Mucosa of descending colon (tissue), 3 donors: ENCODE data around the gene SH2D3A. TPM values are rescaled to one million over a fixed set of nuclear protein-coding genes. Genes with fewer than 3 reads are reported as not detected.
"Not testable (repeated sequence)": the region's sequence is repeated elsewhere in the genome, so short reads cannot be mapped to it uniquely, and the experiment has no call there.

Source experiments
- ATAC-seq: fragments of 200-7000 bp; cut with Tn5 transposase; one replicate; pipeline ENCODE4 v1.9.1; 2020; ENCODE audit warnings: mild to moderate bottlenecking, moderate library complexity
- DNase-seq, 3 donors: peaks; one replicate each; pipeline ENCODE4 v3.0.0-alpha.2; 2020
- H3K36me3 ChIP-seq: fragments of 200-600 bp; one replicate; pipeline ENCODE4 v1.8.0; 2021; ENCODE audit warnings: low read depth, mild to moderate bottlenecking
- H3K4me1 ChIP-seq: fragments of 200-600 bp; one replicate; pipeline ENCODE4 v1.8.0; 2021; ENCODE audit warnings: low read depth, mild to moderate bottlenecking
- H3K4me3 ChIP-seq: fragments of 200-600 bp; one replicate; pipeline ENCODE4 v1.8.0; 2021; ENCODE audit warnings: mild to moderate bottlenecking
- H3K9me3 ChIP-seq: fragments of 200-600 bp; one replicate; pipeline ENCODE4 v1.8.0; 2021; ENCODE audit warnings: mild to moderate bottlenecking
- intact Hi-C, 2 donors: fragments of 100-400 bp; cut with DNase I in 1 of 2; cut with micrococcal nuclease in 1 of 2; formaldehyde crosslinking; loops; one replicate each; pipeline versions ENCODE4 v1.11.0 to v1.11.1; 2022; cut with DNase I, micrococcal nuclease
- total RNA-seq, 3 donors: library from RNA; stranded (reverse); fragmentation: NEBNext Ultra II Directional in 2 of 3; extraction: Animal tissue kit (Norgen Biotek cat#: 25700) in 2 of 3; gene quantifications; one replicate each; pipeline versions ENCODE4 v1.2.1 to v1.2.4, GENCODE V29; 2021 to 2023
- TF ChIP-seq, protein P1 (sequence below): fragments of 200-600 bp; IDR thresholded peaks from one replicate; pipeline ENCODE4 v1.8.0; 2022; ENCODE audit warnings: antibody characterized with exemption, mild to moderate bottlenecking
- donor health status: DM: no; HTN: no; CAD: no; lungs with moderate emphysema.
- donor health status: DM: no; HTN: no; CAD: no.
- donor health status: DM: no; HTN: yes; CAD: no.

SH2D3A gene
- total RNA-seq, 3 donors from 2014 or later = 26.4 to 80.5 (median 40.5) TPM

DNA sequence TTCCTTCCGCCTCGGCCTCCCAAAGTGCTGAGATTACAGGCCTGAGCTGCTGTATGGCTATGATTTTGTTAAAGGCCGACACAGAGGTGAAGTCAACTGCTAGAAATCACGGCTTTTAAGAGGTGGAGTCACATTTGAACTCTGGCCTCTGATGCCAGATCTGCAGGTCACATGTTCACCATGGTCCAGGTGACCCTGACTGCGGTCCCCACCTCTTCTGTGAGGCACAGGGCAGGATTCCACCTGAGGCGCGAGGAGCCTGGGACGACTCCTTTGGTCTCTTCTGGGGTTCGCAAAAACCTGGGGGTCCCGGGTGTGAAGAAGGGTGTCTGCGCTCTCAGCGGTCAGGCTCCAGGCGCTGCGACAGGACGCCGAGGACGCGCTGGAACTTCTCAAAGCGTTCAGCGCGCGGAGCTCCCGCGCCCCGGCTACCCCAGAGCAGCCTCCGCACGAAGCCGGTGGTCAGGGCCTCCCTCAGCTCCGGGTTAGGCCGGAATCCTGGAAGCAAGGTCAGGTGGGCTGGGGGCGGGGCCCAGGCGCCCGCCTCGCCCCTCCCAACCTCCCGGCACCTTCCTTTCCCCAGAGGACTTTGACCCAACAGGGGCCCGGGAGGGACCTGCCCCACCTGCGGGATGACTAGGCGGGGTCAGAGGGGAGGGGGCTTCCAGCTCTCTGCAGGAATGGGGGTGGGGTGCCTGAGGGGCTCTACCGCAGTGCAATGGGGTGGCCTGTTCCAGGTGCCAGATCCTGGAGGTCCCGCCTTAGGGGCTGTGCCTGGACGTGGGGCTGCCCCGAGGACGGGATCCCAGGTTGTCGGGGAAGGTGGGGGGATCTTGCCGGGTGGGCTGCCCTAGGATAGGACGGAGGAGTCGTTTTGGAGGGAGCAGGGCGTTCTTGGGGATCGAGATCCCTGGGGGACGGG is 14.7 kb downstream of the SH2D3A start:
- TF ChIP-seq, protein P1, sequence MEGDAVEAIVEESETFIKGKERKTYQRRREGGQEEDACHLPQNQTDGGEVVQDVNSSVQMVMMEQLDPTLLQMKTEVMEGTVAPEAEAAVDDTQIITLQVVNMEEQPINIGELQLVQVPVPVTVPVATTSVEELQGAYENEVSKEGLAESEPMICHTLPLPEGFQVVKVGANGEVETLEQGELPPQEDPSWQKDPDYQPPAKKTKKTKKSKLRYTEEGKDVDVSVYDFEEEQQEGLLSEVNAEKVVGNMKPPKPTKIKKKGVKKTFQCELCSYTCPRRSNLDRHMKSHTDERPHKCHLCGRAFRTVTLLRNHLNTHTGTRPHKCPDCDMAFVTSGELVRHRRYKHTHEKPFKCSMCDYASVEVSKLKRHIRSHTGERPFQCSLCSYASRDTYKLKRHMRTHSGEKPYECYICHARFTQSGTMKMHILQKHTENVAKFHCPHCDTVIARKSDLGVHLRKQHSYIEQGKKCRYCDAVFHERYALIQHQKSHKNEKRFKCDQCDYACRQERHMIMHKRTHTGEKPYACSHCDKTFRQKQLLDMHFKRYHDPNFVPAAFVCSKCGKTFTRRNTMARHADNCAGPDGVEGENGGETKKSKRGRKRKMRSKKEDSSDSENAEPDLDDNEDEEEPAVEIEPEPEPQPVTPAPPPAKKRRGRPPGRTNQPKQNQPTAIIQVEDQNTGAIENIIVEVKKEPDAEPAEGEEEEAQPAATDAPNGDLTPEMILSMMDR = no peak
- DNase-seq (peak; percentile 85 to 89 (median 87)), ATAC-seq (peak; percentile 76)
- intact Hi-C loops = no loop called here
- Histone ChIP-seq H3K4me3 (no peak overlapping the region), H3K9me3 (no peaks in the 10 kb centered on the region), H3K4me1 (peaks cover 21% of the 10 kb centered on the region), H3K36me3 (no peaks in the 10 kb centered on the region)

DNA sequence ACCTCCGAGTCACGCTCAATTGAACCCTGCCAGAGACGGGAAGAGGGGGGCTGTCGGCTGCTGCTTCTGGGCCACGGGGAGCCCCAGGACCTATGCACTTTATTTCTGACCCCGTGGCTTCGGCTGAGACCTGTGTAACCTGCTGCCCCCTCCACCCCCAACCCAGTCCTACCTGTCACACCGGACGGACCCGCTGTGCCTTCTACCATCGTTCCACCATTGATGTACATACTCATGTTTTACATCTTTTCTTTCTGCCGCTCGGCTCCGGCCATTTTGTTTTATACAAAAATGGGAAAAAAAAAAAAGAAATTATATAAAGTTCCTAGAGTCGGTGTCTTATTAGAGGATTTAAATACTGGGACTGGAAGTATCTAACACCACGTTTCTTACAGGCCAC is 16.0 kb downstream of the SH2D3A start:
- Histone ChIP-seq H3K36me3 (no peaks in the 10 kb centered on the region), H3K4me3 (no peak overlapping the region), H3K9me3 (no peaks in the 10 kb centered on the region), H3K4me1 (peaks cover 21% of the 10 kb centered on the region)
- ATAC-seq = no peak
- TF ChIP-seq, protein P1 = no peak
- no peak for DNase-seq
- intact Hi-C loops = no loop called here

DNA sequence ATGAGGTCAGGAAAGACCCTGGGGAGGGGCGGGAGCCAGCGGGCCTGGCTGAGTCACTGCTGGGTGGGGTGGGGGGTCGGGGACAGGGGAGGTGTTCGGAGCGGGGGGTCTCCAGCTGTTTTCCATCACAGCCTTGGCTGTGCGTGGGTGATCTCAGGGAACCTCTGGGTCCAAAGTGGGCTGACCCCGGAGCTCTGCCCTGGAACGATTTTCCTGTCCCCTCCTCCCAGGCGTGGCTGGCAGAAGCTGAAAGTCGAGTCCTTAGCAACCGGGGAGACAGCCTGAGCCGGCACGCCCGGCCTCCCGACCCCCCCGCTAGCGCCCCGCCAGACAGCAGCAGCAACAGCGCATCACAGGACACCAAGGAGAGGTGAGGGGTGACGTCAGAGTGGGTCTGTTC is 17.2 kb downstream of the SH2D3A start:
- DNase-seq (peak in 2 of 3 donors; percentile 49 to 64), ATAC-seq (no peak)
- intact Hi-C loops = no loop called here
- no peaks in the 10 kb centered on the region for H3K9me3 ChIP-seq
- no peaks in the 10 kb centered on the region for H3K36me3 ChIP-seq
- TF ChIP-seq, protein P1 = no peak
- H3K4me3 ChIP-seq = no peak overlapping the region
- peaks cover 26% of the 10 kb centered on the region for H3K4me1 ChIP-seq

DNA sequence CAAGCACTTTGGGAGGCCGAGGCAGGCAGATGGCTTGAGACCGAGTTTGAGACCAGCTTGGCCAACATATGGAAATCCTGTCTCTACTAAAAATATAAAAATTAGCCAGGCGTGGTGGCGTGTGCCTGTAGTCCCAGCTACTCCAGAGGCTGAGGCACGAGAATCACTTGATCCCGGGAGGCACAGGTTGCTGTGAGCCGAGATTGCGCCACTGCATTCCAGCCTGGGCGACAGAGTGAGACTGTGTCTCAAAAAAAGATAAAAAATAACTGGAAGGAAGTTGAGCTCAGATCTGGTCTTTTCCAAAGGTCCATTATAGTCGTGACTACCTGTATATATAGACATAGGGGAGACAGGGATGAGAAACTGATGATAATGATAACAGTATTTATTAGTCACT is 18.7 kb downstream of the SH2D3A start:
- intact Hi-C loops, H3K36me3 ChIP-seq, ATAC-seq, H3K9me3 ChIP-seq, H3K4me3 ChIP-seq, DNase-seq: not testable (repeated sequence)
- H3K4me1 ChIP-seq = peaks cover 28% of the 10 kb centered on the region

DNA sequence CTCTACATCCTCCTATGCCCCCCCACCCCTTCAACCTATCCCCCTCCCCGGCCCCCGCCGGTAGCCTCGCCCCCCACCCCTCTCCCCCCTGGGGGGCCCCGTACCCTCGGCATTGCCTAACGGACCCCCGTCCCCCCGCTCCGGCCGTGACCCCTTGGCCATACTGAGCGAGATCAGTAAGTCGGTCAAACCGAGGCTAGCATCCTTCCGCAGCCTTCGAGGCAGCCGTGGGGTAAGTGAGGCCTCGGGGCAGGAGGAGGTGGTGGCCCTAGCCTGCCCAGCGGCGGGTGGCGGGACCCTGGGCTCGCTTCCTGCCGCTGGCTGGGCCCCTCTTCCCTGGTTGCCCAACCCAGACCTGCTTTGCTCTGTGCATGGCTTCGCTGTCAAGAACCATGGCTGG is 21.3 kb downstream of the SH2D3A start:
- ATAC-seq = no peak

More for the DNA sequence above, 21.3 kb downstream of the SH2D3A start:
- TF ChIP-seq, protein P1 = no peak
- Histone ChIP-seq H3K4me3 (no peak overlapping the region), H3K36me3 (no peaks in the 10 kb centered on the region), H3K4me1 (peaks cover 22% of the 10 kb centered on the region), H3K9me3 (no peaks in the 10 kb centered on the region)
- DNase-seq = no peak
- intact Hi-C loops = no loop called here
